Progenitor cell of endocrine pancreas (in vitro differentiated cells): ENCODE measurements around the gene MRPL54. TPM values are rescaled to one million over a fixed set of nuclear protein-coding genes. Genes with fewer than 3 reads are reported as not detected.

Experiments used
- DNase-seq: peaks from one replicate; pipeline ENCODE4 v3.0.0; 2021; ENCODE audit warnings: low spot score; ENCODE audit not compliant: unreplicated experiment
- H3K27ac Mint-ChIP-seq: 2 replicates; pipeline ENCODE4 v1.8.0; 2021; ENCODE audit warnings: mild to moderate bottlenecking, moderate library complexity, mixed read lengths
- H3K27me3 Mint-ChIP-seq: 2 replicates; pipeline ENCODE4 v1.8.0; 2021; ENCODE audit warnings: mixed read lengths
- H3K36me3 Mint-ChIP-seq: 2 replicates; pipeline ENCODE4 v1.8.0; 2022; ENCODE audit warnings: mixed read lengths; ENCODE audit not compliant: insufficient read depth
- H3K4me1 Mint-ChIP-seq: 2 replicates; pipeline ENCODE4 v1.8.0; 2021; ENCODE audit warnings: low read depth, mixed read lengths
- H3K4me3 Mint-ChIP-seq: 2 replicates; pipeline ENCODE4 v1.8.0; 2021; ENCODE audit warnings: low read depth, mild to moderate bottlenecking, moderate library complexity, mixed read lengths
- H3K9me3 Mint-ChIP-seq: 2 replicates; pipeline ENCODE4 v1.8.0; 2021; ENCODE audit warnings: low read depth, mixed read lengths
- CTCF ChIP-seq: fragments of 200-600 bp; sonication (generic); IDR thresholded peaks from one replicate; pipeline ENCODE4 v1.5.0; 2021; ENCODE audit warnings: antibody characterized with exemption, mild to moderate bottlenecking; ENCODE audit not compliant: unreplicated experiment
- total RNA-seq: library from RNA; stranded (reverse); gene quantifications from 2 replicates; pipeline ENCODE4 v1.2.1, GENCODE V29; 2021

The MRPL54 gene
- total RNA-seq, 1 donor from 2014 or later = 39.8 TPM

- DNase-seq = no peak
- Mint-ChIP-seq H3K27me3 (peaks cover 6% of the 10 kb centered on the region), H3K4me3 (no peak overlapping the region), H3K4me1 (no peaks in the 10 kb centered on the region), H3K36me3 (peaks cover 5% of the 10 kb centered on the region), H3K9me3 (peaks cover 11% of the 10 kb centered on the region), H3K27ac (no peak overlapping the region)
- no peak for TF ChIP-seq CTCF
Measured at GRCh38 chr19:3778899-3779723, 16.6 kb downstream of the MRPL54 start.

- H3K4me1 Mint-ChIP-seq = no peaks in the 10 kb centered on the region
- H3K4me3 Mint-ChIP-seq = no peak overlapping the region
- H3K36me3 Mint-ChIP-seq = peaks cover 5% of the 10 kb centered on the region
- peaks cover 11% of the 10 kb centered on the region for H3K9me3 Mint-ChIP-seq
- DNase-seq = no peak
- H3K27me3 Mint-ChIP-seq = peaks cover 20% of the 10 kb centered on the region
- no peak overlapping the region for H3K27ac Mint-ChIP-seq
- no peak for TF ChIP-seq CTCF
Measured at GRCh38 chr19:3780786-3781304, 18.4 kb downstream of the MRPL54 start.

GRCh38 chr19:3781603-3782002 lies 19.1 kb downstream of the MRPL54 start:
- TF ChIP-seq CTCF = no peak
- Mint-ChIP-seq H3K9me3 (peaks cover 11% of the 10 kb centered on the region), H3K4me1 (no peaks in the 10 kb centered on the region), H3K4me3 (no peak overlapping the region), H3K27ac (no peak overlapping the region), H3K27me3 (peaks cover 22% of the 10 kb centered on the region), H3K36me3 (peaks cover 5% of the 10 kb centered on the region)
- no peak for DNase-seq

GRCh38 chr19:3782330-3782729 lies 19.8 kb downstream of the MRPL54 start:
- DNase-seq = no peak
- Mint-ChIP-seq H3K27ac (no peak overlapping the region), H3K9me3 (peaks cover 11% of the 10 kb centered on the region), H3K36me3 (peaks cover 5% of the 10 kb centered on the region), H3K27me3 (peaks cover 27% of the 10 kb centered on the region), H3K4me1 (no peaks in the 10 kb centered on the region), H3K4me3 (no peak overlapping the region)
- TF ChIP-seq CTCF = no peak

GRCh38 chr19:3782903-3783302 lies 20.4 kb downstream of the MRPL54 start:
- Mint-ChIP-seq H3K36me3 (peaks cover 5% of the 10 kb centered on the region), H3K27ac (no peak overlapping the region), H3K4me3 (no peak overlapping the region), H3K27me3 (peaks cover 30% of the 10 kb centered on the region), H3K4me1 (no peaks in the 10 kb centered on the region), H3K9me3 (peaks cover 11% of the 10 kb centered on the region)
- TF ChIP-seq CTCF = no peak
- no peak for DNase-seq
